Glomerular visceral epithelial cell (primary cell): ENCODE data around the gene NSUN5.
"Not testable (repeated sequence)": the region's sequence is repeated elsewhere in the genome, so short reads cannot be mapped to it uniquely, and the experiment has no call there.

Source experiments
- DNase-seq: peaks from one replicate; pipeline ENCODE4 v3.0.0-alpha.2; 2016; ENCODE audit errors: extremely low spot score

Gene NSUN5

DNA sequence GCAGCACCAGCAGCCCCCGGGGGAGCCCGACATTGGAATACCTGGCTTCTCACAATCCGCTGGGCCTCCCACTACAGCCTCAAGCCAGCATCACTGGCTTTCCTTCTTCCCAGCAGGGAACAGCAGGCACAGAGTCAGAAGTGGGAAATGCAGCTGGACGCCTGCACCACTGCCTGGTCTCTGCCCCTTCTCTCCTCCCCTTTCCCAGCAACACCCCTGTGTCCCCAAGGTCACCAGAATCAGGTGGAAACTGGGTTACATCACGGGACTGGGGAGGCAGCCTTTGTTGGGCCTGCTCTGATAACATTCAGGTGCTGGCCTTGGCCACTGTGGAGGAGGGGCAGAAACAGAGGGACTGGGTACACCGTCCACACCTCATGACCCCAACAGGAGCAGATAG, 16.8 kb upstream of the NSUN5 start:
- not testable (repeated sequence) for DNase-seq

DNA sequence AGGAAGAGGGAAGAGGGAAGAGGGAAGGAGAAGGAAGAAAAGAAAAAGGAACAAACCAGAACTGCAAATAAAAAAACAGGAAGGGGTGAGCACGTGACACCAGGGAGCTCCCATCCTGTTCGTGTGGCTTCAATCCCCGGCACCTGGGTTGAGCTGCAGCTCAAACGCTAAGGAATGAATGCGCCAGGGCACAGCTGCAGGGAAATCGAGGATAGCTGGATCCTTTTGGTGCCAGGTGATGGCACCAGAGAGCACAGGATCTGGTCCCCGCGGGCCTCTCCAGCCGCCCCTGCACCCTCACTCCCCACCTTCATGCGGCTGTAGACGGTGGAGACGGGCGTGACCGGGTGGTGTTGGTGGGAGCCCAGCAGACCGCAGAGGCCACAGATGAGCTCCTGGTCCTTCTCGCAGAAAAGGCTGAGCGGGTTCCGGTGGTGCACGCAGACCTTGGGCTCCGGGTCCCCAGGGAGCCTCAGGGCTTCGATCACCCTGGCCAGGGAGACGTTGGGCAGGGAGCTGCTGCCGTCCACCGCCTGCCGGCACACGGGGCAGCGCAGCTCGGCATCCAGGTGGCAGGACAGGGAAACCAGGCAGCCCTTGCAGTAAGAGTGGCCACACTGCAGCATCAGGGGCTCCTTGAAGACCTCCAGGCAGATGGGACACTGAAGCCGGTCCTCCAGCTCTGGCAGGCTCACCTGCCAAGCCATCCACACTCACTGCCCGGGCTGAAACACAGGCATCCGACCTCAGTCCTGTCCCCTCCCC, 15.6 kb upstream of the NSUN5 start:
- DNase-seq: peak; percentile 65

- DNase-seq: not testable (repeated sequence)
Observed at GRCh38 chr7:73323434-73324080, 14.9 kb upstream of the NSUN5 start.

- DNase-seq: not testable (repeated sequence)
Observed at GRCh38 chr7:73320009-73320408, 11.4 kb upstream of the NSUN5 start.

DNA sequence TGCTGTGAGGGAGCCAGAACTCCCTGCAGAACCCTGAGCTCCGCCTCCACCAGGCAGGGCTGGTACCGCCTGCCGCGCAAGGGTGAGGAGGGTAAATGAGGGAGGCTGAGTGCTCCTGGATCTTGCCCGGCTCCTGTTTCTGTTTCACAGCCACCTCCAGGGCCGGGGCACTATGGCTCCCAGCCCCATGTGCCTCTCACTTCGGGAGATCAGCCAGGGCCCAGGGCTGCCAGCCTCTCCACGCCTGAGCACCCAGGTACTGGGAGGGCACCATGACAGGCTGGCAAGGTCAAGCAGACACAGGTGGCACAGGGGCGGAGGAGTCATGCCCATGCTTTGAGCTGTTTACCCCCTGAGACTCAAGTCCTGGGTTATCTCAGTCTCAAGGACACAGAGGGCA, 10.9 kb upstream of the NSUN5 start:
- DNase-seq: not testable (repeated sequence)

- DNase-seq: not testable (repeated sequence)
Observed at GRCh38 chr7:73318656-73319204, 10.1 kb upstream of the NSUN5 start.

- DNase-seq: no peak
Observed at GRCh38 chr7:73316521-73316920, 7.9 kb upstream of the NSUN5 start.

DNA sequence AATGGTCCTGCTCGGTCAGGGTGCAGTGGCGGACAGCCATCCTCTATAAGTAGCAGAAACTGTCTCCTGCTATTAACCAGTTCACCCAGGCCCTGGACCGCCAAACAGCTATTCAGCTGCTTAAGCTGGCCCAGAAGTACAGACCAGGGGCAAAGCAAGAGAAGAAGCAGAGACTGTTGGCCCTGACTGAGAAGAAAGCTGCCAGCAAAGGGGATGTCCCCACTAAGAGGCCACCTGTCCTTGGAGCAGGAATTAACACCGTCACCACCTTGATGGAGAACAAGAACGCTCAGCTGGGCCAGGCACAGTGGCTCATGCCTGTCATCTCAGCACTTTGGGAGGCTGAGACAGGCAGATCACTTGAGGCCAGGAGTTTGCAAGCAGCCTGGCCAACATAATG, 5.6 kb upstream of the NSUN5 start:
- no peak for DNase-seq

GRCh38 chr7:73313521-73313906, 4.9 kb upstream of the NSUN5 start:
- no peak for DNase-seq

DNA sequence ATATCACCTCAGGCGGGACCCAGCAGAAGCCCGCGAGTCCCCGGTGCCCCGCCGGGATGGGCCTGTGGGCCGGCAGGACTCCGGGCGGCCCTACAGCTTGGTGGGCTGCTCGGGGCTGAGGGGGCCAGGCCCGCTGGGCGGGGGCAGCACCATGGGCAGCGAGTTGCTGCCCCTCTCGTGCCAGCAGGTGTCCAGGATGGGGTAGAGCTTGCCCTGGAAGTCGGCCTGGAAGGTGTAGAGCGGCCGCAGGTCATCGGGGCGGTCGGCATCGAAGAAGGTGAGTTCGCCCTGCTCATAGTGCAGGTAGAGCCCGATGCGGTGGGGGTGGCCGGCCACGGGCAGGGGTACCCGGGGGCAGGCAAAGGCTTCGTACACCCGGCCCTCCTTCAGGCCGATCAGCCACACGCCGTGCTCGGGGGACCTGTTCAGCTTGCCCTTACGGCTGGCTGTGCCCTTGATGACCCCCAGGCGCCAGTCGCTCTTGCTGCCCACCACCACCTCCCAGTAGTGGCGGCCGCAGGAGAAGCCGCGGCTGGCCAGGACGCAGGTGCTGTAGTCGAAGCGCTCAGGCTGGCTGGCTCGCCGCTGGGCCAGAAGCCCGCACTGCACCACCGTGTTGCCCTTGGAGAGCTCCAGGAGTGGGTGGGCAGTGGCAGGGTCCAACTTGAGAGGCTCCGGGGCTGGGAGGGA, 4.3 kb upstream of the NSUN5 start:
- no peak for DNase-seq

DNA sequence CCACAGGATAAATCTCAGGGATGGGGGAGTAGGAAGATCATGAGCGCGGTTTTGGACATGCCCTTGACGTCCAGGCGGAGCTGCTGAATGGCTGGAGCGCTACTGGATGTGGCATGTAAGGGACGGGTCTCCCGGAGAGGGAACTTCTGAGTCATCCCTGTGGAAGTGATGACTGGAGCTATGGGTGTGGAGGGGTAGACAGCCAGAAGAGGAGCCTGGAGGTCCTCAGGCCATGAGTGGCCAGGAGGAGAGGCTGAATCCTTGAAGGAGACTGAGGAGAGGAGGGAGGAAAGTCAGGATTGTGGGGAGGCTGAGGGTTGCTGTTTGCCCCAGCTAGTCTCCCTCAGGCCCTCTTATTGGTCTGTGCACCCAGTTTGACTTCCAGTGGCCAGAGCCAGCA, 2.8 kb upstream of the NSUN5 start:
- DNase-seq: not testable (repeated sequence)

DNA sequence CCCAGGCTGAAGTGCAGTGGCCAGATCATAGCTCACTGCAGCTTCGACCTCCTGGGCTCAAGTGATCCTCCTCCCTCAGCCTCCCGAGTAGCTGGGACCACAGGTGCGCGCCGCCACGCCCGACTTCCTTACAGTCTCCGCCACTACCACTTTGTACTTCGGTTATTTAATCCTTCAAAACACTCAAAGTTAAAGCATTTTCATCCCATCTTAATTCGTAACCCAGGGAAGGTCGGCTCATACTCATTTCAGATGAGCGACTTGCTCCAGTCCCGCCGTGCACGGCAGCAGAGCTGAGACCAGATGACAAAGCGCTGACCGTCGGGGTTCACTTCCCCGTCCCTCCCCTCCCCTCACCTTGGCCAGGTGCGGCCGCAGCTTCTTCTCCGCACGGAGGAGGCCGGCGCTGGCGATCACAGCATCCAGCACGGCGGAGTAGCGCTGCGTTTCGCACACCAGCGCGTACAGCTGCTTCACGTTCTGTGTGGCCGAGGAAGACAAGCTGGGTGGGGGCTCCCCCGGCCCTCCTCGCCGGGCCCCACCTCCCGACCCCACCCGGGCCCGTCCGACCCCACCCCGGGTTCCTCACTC, 457 bp downstream of the NSUN5 start:
- DNase-seq: peak; percentile 4

DNA sequence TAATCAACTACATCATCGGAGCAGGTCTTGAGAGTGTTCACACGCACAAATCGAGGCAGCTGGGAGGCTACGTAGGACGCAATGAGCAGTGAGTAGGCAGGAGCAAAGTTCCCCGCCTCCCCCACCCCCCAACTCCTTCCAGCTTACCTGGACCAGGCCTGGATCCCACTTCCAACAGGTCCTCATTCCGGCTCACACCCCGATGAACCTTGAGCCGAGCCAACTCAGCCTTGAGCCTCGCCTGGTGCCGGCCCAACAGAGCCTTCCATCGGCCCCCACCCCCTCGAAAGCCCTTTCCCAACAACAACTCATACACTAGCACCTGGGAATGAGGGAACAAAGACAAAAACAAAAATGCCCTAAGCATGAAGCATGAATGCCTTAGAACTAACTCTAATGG, 1.2 kb downstream of the NSUN5 start:
- DNase-seq: no peak

DNA sequence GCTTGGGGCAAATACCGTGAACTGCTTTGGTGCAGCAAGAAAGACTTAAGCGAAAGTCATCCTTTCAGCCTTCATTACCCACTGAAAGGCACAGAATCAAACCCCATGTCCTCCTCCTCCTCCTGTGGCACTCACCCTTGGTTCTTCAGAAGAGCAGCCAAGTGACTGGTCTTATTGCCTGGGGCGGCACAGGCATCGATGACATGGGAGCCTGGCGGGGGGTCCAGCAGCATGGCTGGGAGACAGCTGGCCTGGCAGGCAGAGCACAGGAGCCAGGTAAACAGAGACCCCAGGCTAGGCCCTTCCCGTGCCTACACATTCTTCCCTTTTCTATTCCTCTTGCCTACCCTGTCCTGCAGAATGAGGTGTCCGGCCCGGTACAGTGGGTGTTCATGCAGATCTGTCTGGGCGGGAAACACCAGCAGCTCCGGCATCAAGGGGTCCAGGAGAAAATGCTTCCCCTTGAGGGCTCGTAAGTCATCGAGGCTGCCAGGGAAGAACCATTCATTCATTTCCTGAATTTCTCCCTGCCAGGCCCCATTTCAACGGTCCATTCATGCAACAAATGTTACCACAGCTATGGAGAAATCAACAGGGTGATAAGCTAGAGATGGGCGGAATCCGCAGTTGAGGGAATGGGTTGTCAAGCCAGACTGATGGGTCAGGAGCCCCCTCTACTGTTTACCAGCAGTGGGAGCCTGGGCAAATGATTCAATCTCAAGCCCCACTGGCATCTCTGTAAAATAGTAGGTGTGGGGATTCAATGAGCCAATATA, 3.8 kb downstream of the NSUN5 start:
- DNase-seq: not testable (repeated sequence)

DNA sequence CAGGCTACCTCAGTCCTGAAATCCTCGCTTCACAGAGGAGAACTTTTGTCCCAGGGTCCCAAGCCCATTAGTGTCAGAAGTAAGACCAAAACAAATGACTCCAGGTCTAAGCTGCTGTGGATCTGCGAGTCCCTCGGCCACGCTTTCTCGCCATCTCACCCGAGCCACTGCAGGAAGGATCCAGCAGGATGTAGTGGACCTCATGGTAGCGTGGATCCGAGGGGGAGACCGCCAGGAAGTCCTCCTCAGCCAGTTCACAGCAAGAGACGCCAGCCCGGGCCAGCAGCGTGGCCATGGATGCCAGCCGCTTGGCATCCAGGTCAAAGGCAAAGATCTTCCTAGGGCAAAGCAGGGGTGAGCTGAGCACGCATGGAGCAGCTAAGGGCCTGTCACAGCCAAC, 4.6 kb downstream of the NSUN5 start:
- DNase-seq: no peak

DNA sequence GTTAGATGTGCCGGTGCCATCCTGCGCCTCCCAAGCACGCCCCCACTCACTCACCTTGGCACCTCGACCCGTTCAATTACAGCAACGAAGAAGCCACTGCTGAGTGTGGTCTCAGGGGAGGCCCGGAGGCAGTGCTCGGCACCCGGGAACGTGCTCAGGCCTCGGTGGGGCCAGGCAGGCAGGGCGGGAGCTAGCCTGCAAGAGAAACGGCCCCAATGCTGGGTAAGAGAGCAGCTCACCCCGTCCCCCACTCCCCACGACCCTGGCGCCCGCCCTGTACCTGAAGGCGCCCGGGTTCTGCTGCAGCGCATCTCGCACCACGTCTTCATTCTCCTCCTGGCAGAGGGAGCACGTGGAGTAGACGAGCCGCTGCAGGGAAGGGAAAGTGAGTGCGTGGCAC, 5.1 kb downstream of the NSUN5 start:
- no peak for DNase-seq

DNA sequence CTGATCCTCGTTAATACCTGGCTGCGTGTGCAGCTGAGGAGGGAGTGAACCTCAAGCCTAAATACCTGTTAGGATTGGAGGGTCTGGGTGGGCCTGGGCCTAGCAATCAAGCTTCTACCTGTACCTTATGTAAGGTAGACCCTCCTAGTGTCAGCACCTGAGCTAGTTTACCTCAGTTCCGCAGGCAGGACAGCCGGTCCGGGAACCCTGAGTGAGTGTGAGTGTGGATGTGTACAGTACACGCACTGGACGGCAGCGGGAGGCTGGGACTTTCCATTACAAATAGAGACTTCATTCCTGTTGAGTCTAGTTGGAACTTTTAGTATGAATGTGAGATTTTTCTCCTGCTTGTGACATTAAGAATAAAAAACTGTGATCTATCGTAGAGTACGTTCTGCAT, 5.8 kb downstream of the NSUN5 start:
- DNase-seq: not testable (repeated sequence)

DNA sequence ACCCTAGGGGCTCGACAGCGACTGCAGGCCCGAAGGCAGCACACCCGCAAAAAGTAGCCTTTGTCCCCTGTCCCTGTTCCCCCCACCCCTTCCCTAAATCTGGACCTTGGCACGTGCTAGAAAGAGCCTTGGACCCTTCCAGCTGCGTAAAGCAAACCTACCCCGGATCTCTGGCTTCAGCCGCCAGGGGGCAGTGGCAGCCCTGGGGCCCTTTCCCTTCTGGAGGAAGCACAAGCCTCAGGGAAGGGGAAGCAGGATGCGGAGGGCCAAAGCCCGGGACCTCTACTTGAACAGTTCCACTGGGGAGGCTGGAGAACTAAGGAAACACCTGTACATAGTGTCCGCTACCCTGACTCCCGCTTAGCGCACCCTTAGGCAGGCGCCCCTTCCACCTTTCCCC, 7.5 kb downstream of the NSUN5 start:
- not testable (repeated sequence) for DNase-seq

- DNase-seq: not testable (repeated sequence)
Observed at GRCh38 chr7:73299812-73300211, 8.8 kb downstream of the NSUN5 start.

- not testable (repeated sequence) for DNase-seq
Observed at GRCh38 chr7:73297706-73298105, 10.9 kb downstream of the NSUN5 start.

- DNase-seq: not testable (repeated sequence)
Observed at GRCh38 chr7:73297235-73297634, 11.4 kb downstream of the NSUN5 start.
